ENCODE measurements around the gene ASXL1.

The ASXL1 gene

GRCh38 chr20:32431457-32431856, 73.3 kb downstream of the ASXL1 start:
- no peak overlapping the region for H3K4me3 ChIP-seq (ENCODE audit: low read depth, low read length)
- in situ Hi-C loops (cut with HindIII; ENCODE audit: low sequenced_read_pairs) = no loop called here
- TF ChIP-seq CTCF (IDR thresholded peaks at IDR 0.05; ENCODE audit: low read depth, low read length) = no peak
- DNase-seq (ENCODE audit: low read depth, low spot score) = no peak

GRCh38 chr20:32432277-32432676, 74.1 kb downstream of the ASXL1 start:
- no peak for TF ChIP-seq CTCF (IDR thresholded peaks at IDR 0.05; ENCODE audit: low read depth, low read length)
- no peak overlapping the region for H3K4me3 ChIP-seq (ENCODE audit: low read depth, low read length)
- in situ Hi-C loops (cut with HindIII; ENCODE audit: low sequenced_read_pairs) = no loop called here
- no peak for DNase-seq (ENCODE audit: low read depth, low spot score)

GRCh38 chr20:32433311-32434021, 75.3 kb downstream of the ASXL1 start:
- DNase-seq (ENCODE audit: low read depth, low spot score) = no peak
- in situ Hi-C loops (cut with HindIII; ENCODE audit: low sequenced_read_pairs) = no loop called here
- no peak overlapping the region for H3K4me3 ChIP-seq (ENCODE audit: low read depth, low read length)
- TF ChIP-seq CTCF (IDR thresholded peaks at IDR 0.05; ENCODE audit: low read depth, low read length) = no peak

- no peak overlapping the region for H3K4me3 ChIP-seq (ENCODE audit: low read depth, low read length)
- no peak for DNase-seq (ENCODE audit: low read depth, low spot score)
- TF ChIP-seq CTCF (IDR thresholded peaks at IDR 0.05; ENCODE audit: low read depth, low read length) = no peak
- in situ Hi-C loops (cut with HindIII; ENCODE audit: low sequenced_read_pairs) = no loop called here
Observed at GRCh38 chr20:32434434-32434833, 76.3 kb downstream of the ASXL1 start.

GRCh38 chr20:32435449-32436107, 77.4 kb downstream of the ASXL1 start:
- in situ Hi-C loops (cut with HindIII; ENCODE audit: low sequenced_read_pairs) = no loop called here

More at GRCh38 chr20:32435449-32436107, 77.4 kb downstream of the ASXL1 start:
- DNase-seq (ENCODE audit: low read depth, low spot score) = no peak
- H3K4me3 ChIP-seq (ENCODE audit: low read depth, low read length) = no peak overlapping the region
- TF ChIP-seq CTCF (IDR thresholded peaks at IDR 0.05; ENCODE audit: low read depth, low read length) = no peak
